Activated T-cell treated with anti-CD3 and anti-CD28 coated beads for 24 hours (primary cell): Measurements from ENCODE around the gene RNF157.

Experiments used
- DNase-seq: peaks from one replicate; pipeline ENCODE4 v3.0.0-alpha.2; 2020; ENCODE audit warnings: low read depth

RNF157 gene

GRCh38 chr17:76123749-76124581 is 116.3 kb downstream of the RNF157 start:
- DNase-seq, result no peak

- no peak for DNase-seq
Observed at GRCh38 chr17:76123191-76123499, 117.1 kb downstream of the RNF157 start.

DNA sequence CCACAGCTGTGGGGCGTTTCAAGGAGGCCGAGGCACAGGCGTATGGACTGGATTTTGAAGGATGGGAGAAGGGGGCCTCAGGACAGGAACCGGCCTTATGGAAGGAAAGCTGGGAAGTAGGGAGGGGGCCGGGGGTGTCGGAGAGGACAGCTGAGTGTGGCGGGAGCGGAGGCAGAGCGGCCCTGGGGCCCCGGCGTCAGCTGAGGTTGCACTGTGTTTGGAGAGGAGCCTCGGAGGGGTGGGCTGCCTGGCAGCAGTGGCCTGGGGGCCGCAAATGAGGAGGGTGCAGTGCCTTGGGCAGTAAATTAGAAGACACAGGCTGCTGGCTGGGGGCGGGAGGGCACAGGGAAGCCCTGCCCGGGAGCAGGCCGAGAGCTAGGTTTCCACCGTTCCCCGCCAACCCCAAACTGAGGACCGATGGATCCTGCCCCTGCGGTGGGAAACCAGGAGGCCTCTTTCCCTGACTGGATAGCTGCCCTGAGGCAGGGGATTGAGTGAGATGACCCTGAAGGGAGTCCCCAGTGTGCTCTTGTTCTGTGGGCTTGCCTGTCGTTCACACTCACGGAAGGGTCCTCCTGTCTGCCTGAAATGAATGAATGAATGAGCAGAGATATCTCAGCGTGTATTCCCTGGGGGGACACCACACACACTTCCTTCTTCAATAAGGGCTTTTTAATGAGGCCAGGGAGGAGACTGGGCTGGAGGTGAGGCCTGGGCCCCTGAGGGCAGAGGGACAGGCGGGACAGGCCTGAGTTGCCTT is 117.7 kb downstream of the RNF157 start:
- no peak for DNase-seq

DNA sequence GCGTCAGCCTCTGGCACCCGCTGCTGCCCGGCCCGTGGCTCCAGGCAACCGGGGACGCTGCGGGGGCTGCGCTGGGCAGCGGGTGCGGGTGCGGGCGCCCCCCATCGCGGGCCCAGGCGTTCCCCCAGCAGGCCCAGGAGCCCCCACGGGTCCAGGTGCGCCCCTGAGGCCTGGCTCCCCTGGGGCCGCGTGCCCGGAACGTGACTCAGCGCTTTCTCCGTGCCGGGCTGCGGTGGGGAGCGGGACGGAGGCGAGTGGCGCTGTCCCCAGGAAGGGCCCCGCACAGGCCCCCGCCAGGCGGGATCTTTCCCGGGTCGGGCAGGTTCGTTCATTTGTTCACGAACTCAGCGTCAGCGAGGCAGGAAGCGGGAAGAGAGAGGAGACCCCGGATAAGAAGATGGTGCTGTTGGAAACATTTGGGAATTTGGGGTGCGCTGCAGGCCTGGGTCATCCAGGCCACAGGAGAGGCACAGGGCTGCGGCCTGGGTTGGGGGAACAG is 118.3 kb downstream of the RNF157 start:
- no peak for DNase-seq

DNA sequence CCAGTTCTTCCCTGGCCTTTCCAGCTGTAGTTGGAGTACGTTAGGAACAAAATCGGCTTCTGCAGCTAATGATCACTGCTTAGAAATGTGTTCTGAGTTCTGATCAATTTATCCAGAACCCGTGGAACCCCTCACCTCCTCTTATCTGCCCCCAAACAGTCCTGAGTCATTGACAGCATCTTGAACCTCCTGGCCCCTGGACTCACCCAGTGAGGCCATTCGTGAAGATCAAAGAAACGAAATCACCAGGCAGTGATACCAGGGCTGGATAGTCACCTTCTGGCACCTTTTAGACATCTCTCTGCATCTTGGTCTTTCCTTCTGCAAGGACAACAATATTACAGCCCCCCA is 119.7 kb downstream of the RNF157 start:
- no peak for DNase-seq

DNA sequence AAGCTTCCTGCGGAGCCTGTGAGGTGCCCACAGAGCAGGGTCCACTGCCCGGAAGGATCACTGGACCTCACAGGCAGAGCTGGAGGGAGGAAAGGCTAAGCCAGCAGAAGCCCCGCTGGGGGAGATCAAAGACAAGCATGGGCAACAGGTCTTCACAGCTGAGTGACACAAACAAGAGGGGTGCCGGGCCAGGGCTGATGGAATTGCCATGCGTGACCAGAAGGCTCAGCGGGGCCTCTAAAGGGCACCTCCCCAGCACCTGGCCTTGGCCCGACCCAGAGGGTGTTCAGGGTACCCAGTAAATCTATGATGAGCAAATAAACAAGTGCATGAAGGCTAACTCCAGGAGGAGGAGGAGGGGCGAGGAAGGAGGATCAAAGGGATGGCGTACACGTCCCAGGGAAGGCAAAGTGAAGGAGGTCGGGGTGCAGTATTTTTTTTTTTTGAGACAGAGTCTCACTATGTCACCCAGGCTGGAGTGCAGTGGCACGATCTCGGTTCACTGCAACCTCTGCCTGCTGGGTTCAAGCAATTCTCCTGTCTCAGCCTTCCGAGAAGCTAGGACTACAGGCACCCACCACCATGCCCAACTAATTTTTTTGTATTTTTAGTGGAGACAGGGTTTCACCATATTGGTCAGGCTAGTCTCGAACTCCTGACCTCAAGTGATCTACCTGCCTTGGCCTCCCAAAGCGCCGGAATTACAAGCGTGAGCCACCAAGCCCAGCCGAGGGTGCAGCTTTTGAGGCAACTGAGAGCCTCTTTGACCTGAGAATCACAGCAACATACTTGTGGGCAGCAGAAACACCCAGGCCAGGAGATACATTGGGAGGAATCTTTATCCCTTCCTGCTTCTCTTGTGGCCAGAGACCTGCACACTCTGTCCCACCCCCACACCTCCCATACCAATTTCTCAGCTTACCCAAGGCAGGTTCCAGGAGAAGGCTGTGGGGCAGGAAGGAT is 120.6 kb downstream of the RNF157 start:
- DNase-seq, result no peak

DNA sequence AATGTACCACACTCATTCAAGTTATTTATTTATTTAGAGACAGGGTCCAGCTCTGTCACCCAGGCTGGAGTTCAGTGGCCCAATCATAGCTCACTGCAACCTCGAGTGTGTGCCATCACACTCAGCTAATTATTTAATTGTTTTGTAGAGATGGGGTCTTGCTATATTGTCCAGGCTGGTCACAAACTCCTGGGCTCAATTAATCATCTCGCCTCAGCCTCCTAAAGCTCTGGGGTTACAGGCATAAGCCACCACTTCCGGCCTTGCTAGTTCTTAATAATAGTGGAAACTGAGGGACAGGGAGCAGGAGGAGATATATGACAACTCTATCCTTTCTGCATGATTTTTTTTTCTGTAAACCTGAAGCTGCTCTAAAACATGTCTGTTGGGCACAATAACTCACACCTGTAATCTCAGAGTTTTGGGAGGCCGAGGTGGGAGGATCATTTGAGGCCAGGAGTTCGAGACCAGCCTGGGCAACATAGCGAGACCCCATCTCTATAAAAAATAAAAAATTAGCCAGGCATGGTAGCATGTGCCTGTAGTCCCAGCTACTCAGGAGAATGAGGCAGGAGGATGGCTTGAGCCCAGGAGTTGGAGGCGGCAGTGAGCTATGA is 125.0 kb downstream of the RNF157 start:
- DNase-seq, result no peak

- no peak for DNase-seq
Observed at GRCh38 chr17:76111956-76112355, 128.3 kb downstream of the RNF157 start.

GRCh38 chr17:76107509-76107908 is 132.8 kb downstream of the RNF157 start:
- no peak for DNase-seq

GRCh38 chr17:76106703-76107102 is 133.6 kb downstream of the RNF157 start:
- DNase-seq, result no peak

DNA sequence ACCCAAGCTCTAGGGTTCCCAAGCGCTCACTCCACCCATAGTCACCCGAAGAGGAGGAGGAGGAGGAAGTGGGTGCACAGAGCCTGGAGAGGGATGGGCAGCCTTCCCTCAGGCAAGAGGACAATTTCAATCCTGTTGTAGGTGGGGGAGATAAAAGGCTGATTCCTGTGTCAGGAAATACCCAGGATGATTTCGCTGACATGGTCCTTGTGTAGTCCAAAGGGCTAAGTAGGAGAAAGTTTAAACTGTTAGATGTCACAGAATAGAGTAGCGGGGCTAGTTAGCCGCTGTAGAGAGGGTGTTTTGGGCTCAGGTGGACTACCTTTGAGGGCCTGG is 135.4 kb downstream of the RNF157 start:
- no peak for DNase-seq

DNA sequence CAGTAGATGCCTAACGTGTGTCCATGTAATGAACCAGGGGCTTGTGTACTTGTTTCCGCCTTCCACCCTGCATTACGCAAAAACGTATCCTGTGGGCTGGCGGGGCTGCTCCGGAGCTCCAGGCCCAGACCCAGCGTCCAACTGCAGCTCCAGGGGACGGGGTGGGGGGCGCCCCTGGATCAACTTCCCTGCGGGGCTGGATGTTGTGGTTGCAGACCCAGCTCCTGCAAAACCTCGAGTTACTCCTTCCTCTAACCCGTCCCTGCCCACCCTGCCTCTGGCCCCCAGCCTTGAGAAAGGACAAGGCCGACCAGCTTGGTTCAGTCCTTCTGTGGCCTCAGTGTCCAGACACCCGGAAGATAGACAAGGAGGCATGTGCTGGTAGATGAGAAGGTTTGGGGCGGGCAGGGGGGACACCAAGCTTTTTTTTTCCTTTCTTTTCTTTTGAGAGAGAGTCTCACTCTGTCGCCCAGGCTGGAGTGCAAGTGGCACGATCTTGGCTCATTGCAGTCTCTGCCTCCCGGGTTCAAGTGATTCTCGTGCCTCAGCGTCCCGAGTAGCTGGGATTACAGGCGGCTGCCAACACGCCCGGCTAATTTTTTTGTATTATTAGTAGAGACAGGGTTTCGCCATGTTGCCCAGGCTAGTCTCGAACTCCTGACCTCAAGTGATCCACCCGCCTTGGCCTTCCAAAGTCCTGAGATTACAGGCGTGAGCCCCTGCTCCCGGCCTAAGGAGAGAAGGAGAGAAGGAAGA is 136.0 kb downstream of the RNF157 start:
- DNase-seq, result no peak

GRCh38 chr17:76103274-76104139 is 136.8 kb downstream of the RNF157 start, which contains the start of gene EXOC7:
EXOC7 (minus strand) TSS chr17:76103787; CDS start chr17:76103692, 95 bp downstream.
- peak; percentile 91 for DNase-seq

DNA sequence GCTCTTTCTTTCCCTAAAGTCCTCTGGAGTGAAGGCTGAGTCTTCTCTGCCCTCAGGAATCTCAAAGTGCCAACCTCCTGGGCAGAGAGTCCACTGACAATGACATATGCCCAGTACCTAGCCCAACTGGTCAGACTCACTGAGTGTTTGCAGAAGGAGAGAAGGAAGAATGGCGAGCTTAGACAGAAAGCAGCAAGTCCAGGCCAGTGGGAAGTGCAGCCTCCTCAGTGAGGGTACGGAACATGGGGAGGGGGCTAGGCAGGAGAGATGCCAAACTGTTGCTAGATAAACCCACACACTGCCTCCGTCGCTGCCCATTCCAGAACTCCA is 137.4 kb downstream of the RNF157 start:
- no peak for DNase-seq

- no peak for DNase-seq
Observed at GRCh38 chr17:76097716-76098295, 142.5 kb downstream of the RNF157 start.

GRCh38 chr17:76095943-76096342 is 144.3 kb downstream of the RNF157 start:
- no peak for DNase-seq

DNA sequence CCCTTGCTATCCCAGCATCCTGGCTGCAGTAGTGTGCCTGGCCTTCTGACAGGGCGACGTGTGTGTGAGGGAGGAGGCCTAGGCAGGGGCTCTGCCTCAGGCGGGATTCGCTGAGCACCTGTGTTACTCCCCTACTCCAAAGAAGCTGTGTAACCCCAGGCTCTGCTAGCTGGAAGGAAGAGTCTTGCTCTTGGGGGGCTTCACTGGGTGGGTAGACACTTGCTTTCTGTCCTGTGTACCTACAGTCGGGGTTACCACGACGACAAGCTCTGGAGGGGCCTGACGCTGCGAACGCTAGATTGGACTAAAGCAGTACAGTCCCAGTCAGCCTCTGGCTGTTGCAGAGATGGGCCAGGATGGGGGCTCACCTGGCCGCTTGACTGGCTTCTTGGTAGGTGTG is 146.2 kb downstream of the RNF157 start:
- no peak for DNase-seq

- no peak for DNase-seq
Observed at GRCh38 chr17:76092526-76093413, 147.5 kb downstream of the RNF157 start.
